Ishikawa (cell line): ENCODE results near the gene DMRTA2.

Experiments
- CEBPB ChIP-seq: IDR thresholded peaks from 2 replicates; pipeline ENCODE4 v1.6.1; 2012
- CREB1 ChIP-seq: IDR thresholded peaks from 2 replicates; pipeline ENCODE4 v1.6.1; 2012; ENCODE audit warnings: low read depth
- EP300 ChIP-seq: IDR thresholded peaks from 2 replicates; pipeline ENCODE4 v1.6.1; 2012; ENCODE audit warnings: borderline replicate concordance
- FOXM1 ChIP-seq: IDR thresholded peaks from 2 replicates; pipeline ENCODE4 v1.6.1; 2012; ENCODE audit warnings: low read depth, borderline replicate concordance
- MAX ChIP-seq: IDR thresholded peaks from 2 replicates; pipeline ENCODE4 v1.6.1; 2012
- NFIC ChIP-seq: IDR thresholded peaks from 2 replicates; pipeline ENCODE4 v1.6.1; 2012
- RAD21 ChIP-seq: IDR thresholded peaks from 2 replicates; pipeline ENCODE4 v1.6.1; 2012; ENCODE audit warnings: low read depth
- REST ChIP-seq: IDR thresholded peaks from 2 replicates; pipeline ENCODE4 v1.6.1; 2012; ENCODE audit warnings: low read depth, mild to moderate bottlenecking
- TAF1 ChIP-seq: IDR thresholded peaks from 2 replicates; pipeline ENCODE4 v1.6.1; 2012; ENCODE audit warnings: low read depth, mild to moderate bottlenecking
- TCF12 ChIP-seq: IDR thresholded peaks from 2 replicates; pipeline ENCODE4 v1.6.1; 2012; ENCODE audit warnings: low read depth
- TEAD4 ChIP-seq: IDR thresholded peaks from 2 replicates; pipeline ENCODE4 v1.6.1; 2012
- USF1 ChIP-seq: IDR thresholded peaks from 2 replicates; pipeline ENCODE4 v1.6.1; 2012
- YY1 ChIP-seq: IDR thresholded peaks from 2 replicates; pipeline ENCODE4 v1.6.1; 2012; ENCODE audit warnings: low read depth

- TF ChIP-seq YY1 (no peak), USF1 (no peak), REST (no peak), EP300 (no peak), FOXM1 (no peak), RAD21 (no peak), TEAD4 (no peak), TCF12 (no peak), MAX (no peak), TAF1 (no peak), CEBPB (no peak), NFIC (no peak), CREB1 (no peak)
These were observed 29.6 kb downstream of the DMRTA2 start for GRCh38 chr1:50393522-50394120.
